Kidney (tissue), 14 donors: ENCODE measurements around the gene SPATA9. TPM values are rescaled to one million over a fixed set of nuclear protein-coding genes. Genes with fewer than 3 reads are reported as not detected.
A peak's percentile ranks its signal among the peaks of the same experiment; 100 is the strongest.

ENCODE experiments used
- DNase-seq, 5 donors: peaks; one replicate each; pipeline ENCODE4 v3.0.0-alpha.2; 2013 to 2020
- FAIRE-seq: peaks from 2 replicates; lab custom pipeline; 2012; peaks lifted over from hg19 to GRCh38; lab: Jason Lieb, UNC
- H3K27ac ChIP-seq, 2 donors: one replicate each; pipeline ENCODE4 v1.7.0; 2013; ENCODE audit warnings: low read depth in 2 of 2, low read length in 2 of 2, inconsistent platforms in 1 of 2
- H3K27me3 ChIP-seq: one replicate; pipeline ENCODE4 v1.7.1; 2013; ENCODE audit warnings: low read length, inconsistent platforms; ENCODE audit not compliant: control insufficient read depth, insufficient read depth
- H3K36me3 ChIP-seq, 3 donors: one replicate each; pipeline versions ENCODE4 v1.7.0 to v1.7.1; 2013; ENCODE audit warnings: low read length in 3 of 3, control low read depth in 1 of 3, inconsistent platforms in 1 of 3; ENCODE audit not compliant: insufficient read depth in 3 of 3, control insufficient read depth in 2 of 3
- H3K4me1 ChIP-seq, 3 donors: one replicate each; pipeline versions ENCODE4 v1.7.0 to v1.7.1; 2013; ENCODE audit warnings: low read length in 3 of 3, inconsistent platforms in 1 of 3, low read depth in 1 of 3; ENCODE audit not compliant: control insufficient read depth in 2 of 3, insufficient read depth in 2 of 3
- H3K4me3 ChIP-seq, 3 donors: one replicate each; pipeline versions ENCODE4 v1.7.0 to v1.8.1; 2013; ENCODE audit warnings: low read length in 3 of 3, control low read depth in 1 of 3, inconsistent platforms in 1 of 3
- H3K9ac ChIP-seq, 3 donors: one replicate each; pipeline versions ENCODE4 v1.7.0 to v1.7.1; 2013; ENCODE audit warnings: low read length in 3 of 3, control low read depth in 1 of 3, inconsistent platforms in 1 of 3
- H3K9me3 ChIP-seq, 3 donors: one replicate each; pipeline versions ENCODE4 v1.7.0 to v1.7.1; 2013; ENCODE audit warnings: low read length in 3 of 3, control low read depth in 1 of 3, inconsistent platforms in 1 of 3; ENCODE audit not compliant: control insufficient read depth in 2 of 3, insufficient read depth in 1 of 3
- intact Hi-C: fragments of 100-400 bp; cut with DNase I; formaldehyde crosslinking; loops from one replicate; pipeline ENCODE4 v1.11.1; 2022
- polyA plus RNA-seq: library from polyadenylated mRNA; stranded (reverse); fragments of 350-450 nt; fragmentation: Illumina TruSeq; extraction: RNeasy Lipid Tissue Mini Kit (QIAGEN cat#74804); gene quantifications from one replicate; pipeline ENCODE4 v1.2.3, GENCODE V29; 2014; ENCODE audit warnings: low read depth, low replicate concordance; ENCODE audit not compliant: insufficient read depth
- total RNA-seq: library from RNA; stranded (reverse); fragmentation: NEBNext Ultra II Directional; extraction: Animal tissue kit (Norgen Biotek cat#: 25700); gene quantifications from one replicate; pipeline ENCODE4 v1.2.1, GENCODE V29; 2021
- TF ChIP-seq, protein P1 (sequence below): IDR thresholded peaks from 3 replicates; pipeline ENCODE4 v1.5.1; 2012; ENCODE audit warnings: mild to moderate bottlenecking, moderate library complexity, borderline replicate concordance; ENCODE audit not compliant: insufficient read depth; ENCODE audit errors: extremely low read depth
- donor health status: control.
- donor health status: control.
- donor health status: control.
- donor health status: control.
- donor health status: control.
- donor health status: DM: yes; HTN: yes; CAD: no.
- donor health status: Normal renal cell carcinoma (clear cell type).

Gene SPATA9
- total and polyA plus RNA-seq, 2 donors from 2014 or later: 1.0 to 1.1 TPM

DNA sequence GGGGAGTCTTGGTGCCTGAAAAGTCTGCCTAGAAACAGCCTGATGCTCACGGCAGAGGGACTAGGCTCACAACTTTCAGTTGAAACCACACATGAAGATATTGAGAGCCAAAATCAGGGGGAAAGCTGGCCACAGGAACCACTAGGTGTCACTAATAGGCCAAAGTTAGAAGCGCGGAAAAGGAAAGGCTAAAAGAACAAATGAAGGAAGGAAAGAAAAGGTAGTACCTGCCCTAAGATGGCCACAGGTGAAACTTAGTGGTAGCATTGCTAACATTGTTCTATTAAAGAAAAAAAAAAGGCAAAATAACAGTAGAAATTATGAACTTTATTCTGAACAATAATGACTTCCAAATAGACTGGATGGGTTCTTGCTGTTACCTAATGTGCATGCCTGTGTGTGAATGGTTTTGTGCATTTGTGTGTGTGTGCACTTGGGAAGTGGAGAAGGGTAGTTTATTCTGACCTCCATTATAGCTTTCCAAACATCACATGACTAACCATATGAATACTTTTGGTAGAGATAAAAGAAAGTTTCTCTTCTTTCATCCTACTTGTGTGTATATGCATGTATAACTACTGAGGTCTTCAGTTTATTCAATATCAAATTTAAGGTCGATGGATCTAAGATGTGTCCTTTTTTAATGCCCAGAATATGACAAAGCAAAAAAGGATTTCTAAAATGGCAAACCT is 38.3 kb downstream of the SPATA9 start:
- intact Hi-C loops: loop anchor here (5.0 kb wide), 1 partner anchor 203 kb away; no protein-coding TSS in a partner anchor
- peaks cover 0 to 10% (median 8%) of the 10 kb centered on the region in 3 donors for H3K4me1 ChIP-seq
- no peak overlapping the region for H3K4me3 ChIP-seq
- no peaks in the 10 kb centered on the region for H3K27me3 ChIP-seq
- no peaks in the 10 kb centered on the region for H3K36me3 ChIP-seq
- FAIRE-seq (no peak), DNase-seq (peak in 4 of 5 donors; percentile 25 to 72 (median 60))
- peak overlapping the region in 1 of 3 donors; percentile 29 for H3K9ac ChIP-seq
- TF ChIP-seq, protein P1, sequence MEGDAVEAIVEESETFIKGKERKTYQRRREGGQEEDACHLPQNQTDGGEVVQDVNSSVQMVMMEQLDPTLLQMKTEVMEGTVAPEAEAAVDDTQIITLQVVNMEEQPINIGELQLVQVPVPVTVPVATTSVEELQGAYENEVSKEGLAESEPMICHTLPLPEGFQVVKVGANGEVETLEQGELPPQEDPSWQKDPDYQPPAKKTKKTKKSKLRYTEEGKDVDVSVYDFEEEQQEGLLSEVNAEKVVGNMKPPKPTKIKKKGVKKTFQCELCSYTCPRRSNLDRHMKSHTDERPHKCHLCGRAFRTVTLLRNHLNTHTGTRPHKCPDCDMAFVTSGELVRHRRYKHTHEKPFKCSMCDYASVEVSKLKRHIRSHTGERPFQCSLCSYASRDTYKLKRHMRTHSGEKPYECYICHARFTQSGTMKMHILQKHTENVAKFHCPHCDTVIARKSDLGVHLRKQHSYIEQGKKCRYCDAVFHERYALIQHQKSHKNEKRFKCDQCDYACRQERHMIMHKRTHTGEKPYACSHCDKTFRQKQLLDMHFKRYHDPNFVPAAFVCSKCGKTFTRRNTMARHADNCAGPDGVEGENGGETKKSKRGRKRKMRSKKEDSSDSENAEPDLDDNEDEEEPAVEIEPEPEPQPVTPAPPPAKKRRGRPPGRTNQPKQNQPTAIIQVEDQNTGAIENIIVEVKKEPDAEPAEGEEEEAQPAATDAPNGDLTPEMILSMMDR: peak; percentile 84
- no peak overlapping the region for H3K27ac ChIP-seq
- no peaks in the 10 kb centered on the region for H3K9me3 ChIP-seq

DNA sequence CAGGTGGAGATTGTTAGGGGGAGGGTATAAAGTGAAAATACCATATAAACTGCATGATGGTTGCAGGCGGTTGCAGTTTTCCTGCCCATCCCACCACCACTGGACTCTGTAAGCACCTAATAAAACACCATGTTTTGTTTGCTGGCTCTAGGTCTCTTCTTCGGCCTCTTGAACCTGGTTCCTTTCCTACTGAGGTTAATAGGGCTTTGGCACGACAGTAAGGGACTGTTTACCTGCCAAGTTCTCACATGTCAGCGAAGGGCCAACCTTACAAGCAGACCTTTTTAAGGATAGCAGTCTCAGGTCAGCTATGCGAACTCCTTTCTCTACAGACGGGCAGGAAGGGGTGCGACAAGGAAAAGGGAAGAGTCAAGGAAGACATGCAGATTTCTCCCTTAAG is 39.6 kb downstream of the SPATA9 start:
- FAIRE-seq: no peak
- Histone ChIP-seq H3K27me3 (no peaks in the 10 kb centered on the region), H3K4me3 (no peak overlapping the region), H3K9ac (no peak overlapping the region), H3K27ac (no peak overlapping the region), H3K4me1 (peaks cover 0 to 10% (median 8%) of the 10 kb centered on the region in 3 donors), H3K9me3 (no peaks in the 10 kb centered on the region), H3K36me3 (no peaks in the 10 kb centered on the region)
- TF ChIP-seq, protein P1: no peak
- no peak for DNase-seq
- intact Hi-C loops: loop anchor here (5.0 kb wide), 1 partner anchor 204 kb away; no protein-coding TSS in a partner anchor

DNA sequence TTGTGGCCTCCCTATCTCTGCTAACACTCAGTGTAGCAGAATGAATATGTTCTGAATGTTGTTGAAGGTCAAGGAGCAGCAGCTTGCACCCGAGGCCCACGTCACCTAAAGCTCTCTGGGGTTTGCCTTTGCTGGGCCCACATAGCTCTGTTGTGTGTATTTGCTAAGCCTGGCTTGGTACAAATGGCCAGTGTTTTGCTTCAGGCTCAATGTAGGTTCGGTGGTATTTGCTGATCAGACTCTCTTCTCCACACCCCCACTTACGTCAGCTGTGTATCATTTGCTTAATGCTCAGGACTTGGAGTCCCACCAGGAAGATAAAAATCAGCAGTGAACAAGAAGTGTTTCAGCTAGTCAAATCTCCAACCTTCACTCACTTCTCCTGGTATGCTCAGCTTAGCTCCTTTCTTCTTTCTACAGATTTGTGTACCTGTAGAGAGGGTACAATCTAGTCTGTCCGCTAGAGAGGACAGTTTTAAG is 41.0 kb downstream of the SPATA9 start:
- peaks cover 0 to 5% (median 0%) of the 10 kb centered on the region in 3 donors for H3K4me1 ChIP-seq
- peak overlapping the region; percentile 39 to 69 for H3K27ac ChIP-seq
- intact Hi-C loops: loop anchor here (5.0 kb wide), 1 partner anchor 206 kb away; no protein-coding TSS in a partner anchor
- no peak for FAIRE-seq
- TF ChIP-seq, protein P1: no peak
- no peak for DNase-seq
- peak overlapping the region in 1 of 3 donors; percentile 35 for H3K9ac ChIP-seq
- no peaks in the 10 kb centered on the region for H3K27me3 ChIP-seq
- no peak overlapping the region for H3K4me3 ChIP-seq
- H3K9me3 ChIP-seq: no peaks in the 10 kb centered on the region
- H3K36me3 ChIP-seq: no peaks in the 10 kb centered on the region
